Esophagus squamous epithelium (tissue), 5 donors: ENCODE measurements around the gene CENPP. TPM values are rescaled to one million over a fixed set of nuclear protein-coding genes. Genes with fewer than 3 reads are reported as not detected.

Source experiments
- DNase-seq: peaks from one replicate; lab custom pipeline; 2025; lab: John Stamatoyannopoulos, UW
- H3K27ac ChIP-seq, 4 donors: fragments of 200-600 bp; sonication (generic); one replicate each; pipeline ENCODE4 v1.5.1; 2016 to 2019; ENCODE audit warnings: mild to moderate bottlenecking in 1 of 4
- H3K27me3 ChIP-seq, 4 donors: fragments of 200-600 bp; sonication (generic); 1 replicate in 3 of 4; 2 replicates in 1 of 4; pipeline versions ENCODE4 v1.5.1 to v1.6.0; 2017 to 2021; ENCODE audit warnings: antibody characterized with exemption in 1 of 4
- H3K36me3 ChIP-seq, 3 donors: fragments of 200-600 bp; sonication (generic); one replicate each; pipeline ENCODE4 v1.5.1; 2016 to 2019
- H3K4me1 ChIP-seq, 3 donors: fragments of 200-600 bp; sonication (generic); one replicate each; pipeline ENCODE4 v1.5.1; 2017 to 2019
- H3K4me3 ChIP-seq, 4 donors: fragments of 200-600 bp; sonication (generic); 1 replicate in 3 of 4; 2 replicates in 1 of 4; pipeline ENCODE4 v1.5.1; 2016 to 2019; ENCODE audit warnings: mild to moderate bottlenecking in 2 of 4, moderate library complexity in 1 of 4
- H3K9me3 ChIP-seq, 3 donors: fragments of 200-600 bp; sonication (generic); one replicate each; pipeline ENCODE4 v1.5.1; 2016 to 2019
- POLR2A ChIP-seq, 4 donors: fragments of 450-650 bp; IDR thresholded peaks; one replicate each; pipeline ENCODE4 v1.6.1; 2017; ENCODE audit warnings: antibody characterized with exemption in 4 of 4, mild to moderate bottlenecking in 4 of 4, moderate library complexity in 3 of 4
- WGBS, 2 donors: methylation state at CpG; one replicate each; pipeline ENCODE4 v1.1.5; 2018; 5-methylcytosine and 5-hydroxymethylcytosine counted together
- intact Hi-C: fragments of 100-400 bp; cut with DNase I; formaldehyde crosslinking; loops from one replicate; pipeline ENCODE4 v1.15.0; 2022
- total RNA-seq, 4 donors: library from RNA; depleted of rRNA; stranded (reverse); fragments of >200 nt; gene quantifications; one replicate each; pipeline ENCODE4 v1.1.0, GENCODE V29; 2016
- TF ChIP-seq, protein P1 (sequence below), 6 experiments: fragments of 450-650 bp in 4 of 6; fragments of 200-600 bp in 2 of 6; sonication (generic) in 2 of 6; IDR thresholded peaks; one replicate each; pipeline ENCODE4 v1.5.1; 2016 to 2019; ENCODE audit warnings: antibody characterized with exemption in 6 of 6, mild to moderate bottlenecking in 4 of 6, moderate library complexity in 4 of 6
- donor health status: DM: yes; HTN: yes; CAD: no.

The CENPP gene
- total RNA-seq, 4 donors from 2014 or later: 6.0 to 10.7 (median 7.5) TPM

- Histone ChIP-seq H3K4me3 (no peak overlapping the region), H3K27ac (no peak overlapping the region), H3K36me3 (peaks cover 5 to 87% (median 45%) of the 10 kb centered on the region in 3 donors), H3K27me3 (no peaks in the 10 kb centered on the region), H3K9me3 (no peaks in the 10 kb centered on the region), H3K4me1 (peaks cover 0 to 17% (median 0%) of the 10 kb centered on the region in 3 donors)
- intact Hi-C loops: no loop called here
- no peak for DNase-seq
- TF ChIP-seq, protein P1, sequence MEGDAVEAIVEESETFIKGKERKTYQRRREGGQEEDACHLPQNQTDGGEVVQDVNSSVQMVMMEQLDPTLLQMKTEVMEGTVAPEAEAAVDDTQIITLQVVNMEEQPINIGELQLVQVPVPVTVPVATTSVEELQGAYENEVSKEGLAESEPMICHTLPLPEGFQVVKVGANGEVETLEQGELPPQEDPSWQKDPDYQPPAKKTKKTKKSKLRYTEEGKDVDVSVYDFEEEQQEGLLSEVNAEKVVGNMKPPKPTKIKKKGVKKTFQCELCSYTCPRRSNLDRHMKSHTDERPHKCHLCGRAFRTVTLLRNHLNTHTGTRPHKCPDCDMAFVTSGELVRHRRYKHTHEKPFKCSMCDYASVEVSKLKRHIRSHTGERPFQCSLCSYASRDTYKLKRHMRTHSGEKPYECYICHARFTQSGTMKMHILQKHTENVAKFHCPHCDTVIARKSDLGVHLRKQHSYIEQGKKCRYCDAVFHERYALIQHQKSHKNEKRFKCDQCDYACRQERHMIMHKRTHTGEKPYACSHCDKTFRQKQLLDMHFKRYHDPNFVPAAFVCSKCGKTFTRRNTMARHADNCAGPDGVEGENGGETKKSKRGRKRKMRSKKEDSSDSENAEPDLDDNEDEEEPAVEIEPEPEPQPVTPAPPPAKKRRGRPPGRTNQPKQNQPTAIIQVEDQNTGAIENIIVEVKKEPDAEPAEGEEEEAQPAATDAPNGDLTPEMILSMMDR (IDR thresholded peaks at IDR 0.05): no peak
- TF ChIP-seq POLR2A (IDR thresholded peaks at IDR 0.05): no peak
- 90% methylated on average over 3 of the region's 3 CpGs for WGBS, 2 donors
These were observed 15.2 kb upstream of the CENPP start for GRCh38 chr9:92310562-92310961.

GRCh38 chr9:92312887-92313623 lies 12.7 kb upstream of the CENPP start:
- Histone ChIP-seq H3K4me3 (no peak overlapping the region), H3K27me3 (no peaks in the 10 kb centered on the region), H3K36me3 (peaks cover 11 to 87% (median 41%) of the 10 kb centered on the region in 3 donors), H3K27ac (no peak overlapping the region), H3K4me1 (peaks cover 0 to 17% (median 0%) of the 10 kb centered on the region in 3 donors), H3K9me3 (no peaks in the 10 kb centered on the region)
- 59 to 70% methylated on average over 6 of the region's 6 CpGs for WGBS, 2 donors
- no peak for DNase-seq
- no peak for TF ChIP-seq POLR2A (IDR thresholded peaks at IDR 0.05)
- TF ChIP-seq, protein P1 (IDR thresholded peaks at IDR 0.05): no peak
- intact Hi-C loops: no loop called here

- Histone ChIP-seq H3K4me3 (no peak overlapping the region), H3K9me3 (no peaks in the 10 kb centered on the region), H3K27ac (no peak overlapping the region), H3K27me3 (no peaks in the 10 kb centered on the region), H3K36me3 (peaks cover 11 to 87% (median 41%) of the 10 kb centered on the region in 3 donors), H3K4me1 (peaks cover 0 to 17% (median 0%) of the 10 kb centered on the region in 3 donors)
- WGBS, 2 donors: 44 to 60% methylated on average over 2 of the region's 2 CpGs
- no peak for DNase-seq
- TF ChIP-seq POLR2A (IDR thresholded peaks at IDR 0.05): no peak
- TF ChIP-seq, protein P1 (IDR thresholded peaks at IDR 0.05): no peak
- intact Hi-C loops: no loop called here
These were observed 12.1 kb upstream of the CENPP start for GRCh38 chr9:92313624-92314012.

DNA sequence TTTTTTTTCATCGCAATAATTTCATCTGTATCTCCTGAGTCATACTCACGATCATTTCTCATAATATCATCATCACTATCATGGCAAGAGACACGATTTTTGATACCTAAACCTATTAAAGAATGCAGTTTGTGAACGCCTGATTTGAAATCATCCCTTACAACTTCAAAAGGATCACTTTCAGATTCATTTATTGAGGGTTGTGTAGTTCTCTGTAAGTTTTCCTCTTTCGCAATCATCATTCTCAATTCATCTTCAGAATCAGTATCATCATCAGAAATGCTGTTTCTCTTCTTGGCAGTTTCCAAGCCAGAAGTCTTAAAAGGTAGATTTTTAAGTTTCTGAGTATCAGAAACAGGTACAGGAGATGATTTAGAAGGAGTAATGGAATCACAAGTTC lies 10.3 kb upstream of the CENPP start:
- no peaks in the 10 kb centered on the region for H3K27me3 ChIP-seq
- no peak for TF ChIP-seq POLR2A (IDR thresholded peaks at IDR 0.05)
- TF ChIP-seq, protein P1 (IDR thresholded peaks at IDR 0.05): no peak
- DNase-seq: no peak
- peaks cover 11 to 87% (median 37%) of the 10 kb centered on the region in 3 donors for H3K36me3 ChIP-seq
- 84 to 87% methylated on average over 5 of the region's 5 CpGs for WGBS, 2 donors
- no peaks in the 10 kb centered on the region for H3K9me3 ChIP-seq
- no peak overlapping the region for H3K4me3 ChIP-seq
- peaks cover 0 to 17% (median 0%) of the 10 kb centered on the region in 3 donors for H3K4me1 ChIP-seq
- intact Hi-C loops: no loop called here
- no peak overlapping the region for H3K27ac ChIP-seq

DNA sequence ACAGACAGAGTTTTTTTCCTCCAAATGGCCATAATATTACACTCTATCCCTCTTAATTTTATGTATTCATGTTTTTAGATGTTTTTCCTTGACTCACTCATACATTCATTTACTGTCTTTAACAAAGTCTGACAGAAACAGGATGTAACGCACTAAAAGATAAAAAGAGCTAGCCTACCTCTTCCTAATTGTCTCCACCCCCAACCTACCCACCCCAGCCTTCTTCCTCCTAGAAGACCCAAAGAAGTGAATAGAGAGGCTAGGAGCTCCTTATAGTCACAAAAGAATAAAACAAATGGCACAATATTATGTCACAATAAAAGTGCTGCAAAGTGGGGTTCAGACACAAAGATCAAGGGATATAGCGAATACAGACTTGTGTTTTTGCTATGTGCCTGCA lies 1.3 kb upstream of the CENPP start:
- Histone ChIP-seq H3K36me3 (peaks cover 7 to 39% (median 9%) of the 10 kb centered on the region in 3 donors), H3K9me3 (no peaks in the 10 kb centered on the region), H3K27me3 (no peaks in the 10 kb centered on the region), H3K4me1 (peaks cover 15 to 38% (median 15%) of the 10 kb centered on the region in 3 donors), H3K27ac (peak overlapping the region in 3 of 4 donors; percentile 90 to 98 (median 92)), H3K4me3 (peak overlapping the region; percentile 68 to 88 (median 76))
- intact Hi-C loops: no loop called here
- no peak for TF ChIP-seq POLR2A (IDR thresholded peaks at IDR 0.05)
- TF ChIP-seq, protein P1 (IDR thresholded peaks at IDR 0.05): no peak
- no peak for DNase-seq
- 3 to 18% methylated on average over 2 of the region's 2 CpGs for WGBS, 2 donors
